Spleen (tissue), 7 donors: ENCODE results near the gene UCP3.

Experiments
- POLR2AphosphoS5 ChIP-seq, 3 donors: sonication (generic); formaldehyde crosslinking; IDR thresholded peaks; one replicate each; pipeline ENCODE4 v1.5.1; 2017; ENCODE audit warnings: antibody characterized with exemption in 3 of 3
- TF ChIP-seq, protein P1 (sequence below), 11 experiments: fragments of 200-600 bp in 7 of 11; fragments of 450-650 bp in 4 of 11; sonication (generic) in 4 of 11; IDR thresholded peaks in 8 of 11; conservative IDR thresholded peaks in 3 of 11; 1 replicate in 7 of 11; 2 replicates in 4 of 11; pipeline versions ENCODE4 v1.4.0 to v1.8.0; 2016 to 2021; ENCODE audit warnings: antibody characterized with exemption in 11 of 11, inconsistent platforms in 4 of 11, mild to moderate bottlenecking in 1 of 11
- donor health status: DM: no; HTN: no; CAD: no; lungs with moderate emphysema.
- donor health status: DM: no; HTN: no; CAD: no.
- donor health status: DM: no; HTN: no; CAD: no.

DNA sequence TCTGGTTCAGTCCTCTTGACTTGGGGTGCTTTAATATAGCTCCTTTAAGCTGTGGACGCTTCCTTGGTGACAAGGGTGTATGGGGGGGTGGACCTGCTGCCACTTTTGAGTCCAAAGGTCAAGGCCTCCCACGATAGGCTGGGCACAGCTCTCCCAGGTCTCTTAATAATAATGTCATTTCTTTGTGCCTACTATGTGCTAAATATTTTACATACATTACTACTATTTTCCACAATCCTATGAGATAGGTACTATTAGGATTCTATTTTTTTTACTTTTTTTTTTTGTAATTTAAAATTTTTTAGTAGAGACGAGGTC lies 304 bp upstream of the UCP3 start:
- TF ChIP-seq, protein P1, sequence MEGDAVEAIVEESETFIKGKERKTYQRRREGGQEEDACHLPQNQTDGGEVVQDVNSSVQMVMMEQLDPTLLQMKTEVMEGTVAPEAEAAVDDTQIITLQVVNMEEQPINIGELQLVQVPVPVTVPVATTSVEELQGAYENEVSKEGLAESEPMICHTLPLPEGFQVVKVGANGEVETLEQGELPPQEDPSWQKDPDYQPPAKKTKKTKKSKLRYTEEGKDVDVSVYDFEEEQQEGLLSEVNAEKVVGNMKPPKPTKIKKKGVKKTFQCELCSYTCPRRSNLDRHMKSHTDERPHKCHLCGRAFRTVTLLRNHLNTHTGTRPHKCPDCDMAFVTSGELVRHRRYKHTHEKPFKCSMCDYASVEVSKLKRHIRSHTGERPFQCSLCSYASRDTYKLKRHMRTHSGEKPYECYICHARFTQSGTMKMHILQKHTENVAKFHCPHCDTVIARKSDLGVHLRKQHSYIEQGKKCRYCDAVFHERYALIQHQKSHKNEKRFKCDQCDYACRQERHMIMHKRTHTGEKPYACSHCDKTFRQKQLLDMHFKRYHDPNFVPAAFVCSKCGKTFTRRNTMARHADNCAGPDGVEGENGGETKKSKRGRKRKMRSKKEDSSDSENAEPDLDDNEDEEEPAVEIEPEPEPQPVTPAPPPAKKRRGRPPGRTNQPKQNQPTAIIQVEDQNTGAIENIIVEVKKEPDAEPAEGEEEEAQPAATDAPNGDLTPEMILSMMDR (IDR thresholded peaks at IDR 0.05 in 8 of 11, conservative IDR thresholded peaks at IDR 0.05 in 3 of 11), result no peak
- TF ChIP-seq POLR2AphosphoS5 (IDR thresholded peaks at IDR 0.05), result no peak
